AG04449 (cell line): Measurements from ENCODE around the gene ERAL1.
"Not testable (repeated sequence)": the region's sequence is repeated elsewhere in the genome, so short reads cannot be mapped to it uniquely, and the experiment has no call there.

Source experiments
- CTCF ChIA-PET: fragments of 350-600 bp; formaldehyde crosslinking; extraction: SDS; loops from one replicate; lab custom pipeline; 2021; ENCODE audit warnings: antibody characterized with exemption; lab: Yijun Ruan, JAX
- POLR2A ChIA-PET: fragments of 400-600, 350-600 bp; formaldehyde crosslinking; extraction: SDS; loops from one replicate; lab custom pipeline; 2020; ENCODE audit warnings: antibody characterized with exemption, inconsistent platforms; lab: Yijun Ruan, JAX
- DNase-seq: peaks from one replicate; pipeline ENCODE4 v3.0.0-alpha.2; 2010; ENCODE audit warnings: low read depth, low spot score
- H3K4me3 ChIP-seq: 2 replicates; pipeline ENCODE4 v1.5.1; 2011; ENCODE audit warnings: low read depth, mild to moderate bottlenecking, control low read depth, low read length
- CTCF ChIP-seq: IDR thresholded peaks from one replicate; pipeline ENCODE4 v1.5.1; 2011; ENCODE audit warnings: mild to moderate bottlenecking, moderate library complexity, low read length, control low read depth, inconsistent platforms; ENCODE audit not compliant: insufficient read depth; ENCODE audit errors: missing control alignments

Gene ERAL1

GRCh38 chr17:28846231-28846630 lies 8.6 kb upstream of the ERAL1 start:
- CTCF ChIA-PET: interaction anchor here (3.6 kb wide), 1 partner anchor 82 kb away, joined by 14 read pairs; no protein-coding TSS in a partner anchor
- no peak for TF ChIP-seq CTCF
- H3K4me3 ChIP-seq: no peak overlapping the region
- POLR2A ChIA-PET: interaction anchor here (0.6 to 0.7 kb wide), 2 partner anchors 59 to 89 kb away, joined by 3 to 5 read pairs; no protein-coding TSS in a partner anchor
- DNase-seq: no peak

GRCh38 chr17:28846699-28847098 lies 8.1 kb upstream of the ERAL1 start:
- ChIA-PET POLR2A (interaction anchor here (0.6 to 0.7 kb wide), 2 partner anchors 59 to 88 kb away, joined by 3 to 5 read pairs; no protein-coding TSS in a partner anchor), CTCF (interaction anchor here (3.6 kb wide), 1 partner anchor 82 kb away, joined by 14 read pairs; no protein-coding TSS in a partner anchor)
- DNase-seq: not testable (repeated sequence)

GRCh38 chr17:28848667-28849066 lies 6.1 kb upstream of the ERAL1 start:
- POLR2A ChIA-PET, DNase-seq: not testable (repeated sequence)
- CTCF ChIA-PET: interaction anchor here (0.8 to 2.0 kb wide), 6 partner anchors 9 to 268 kb away, joined by 3 to 7 read pairs (median 4); no protein-coding TSS in a partner anchor

More at GRCh38 chr17:28846699-28847098, 8.1 kb upstream of the ERAL1 start:
- not testable (repeated sequence) for H3K4me3 ChIP-seq

GRCh38 chr17:28849281-28849680 lies 5.5 kb upstream of the ERAL1 start:
- DNase-seq: no peak
- no peak overlapping the region for H3K4me3 ChIP-seq
- no peak for TF ChIP-seq CTCF
- ChIA-PET CTCF (interaction anchor here (0.8 to 2.0 kb wide), 9 partner anchors 9 to 268 kb away, joined by 3 to 7 read pairs (median 3); no protein-coding TSS in a partner anchor), POLR2A (no interaction called here)

More at GRCh38 chr17:28848667-28849066, 6.1 kb upstream of the ERAL1 start:
- H3K4me3 ChIP-seq: not testable (repeated sequence)

GRCh38 chr17:28853295-28853694 lies 1.5 kb upstream of the ERAL1 start:
- H3K4me3 ChIP-seq: no peak overlapping the region
- ChIA-PET CTCF (interaction anchor here (1.0 kb wide), 1 partner anchor 126 kb away, joined by 3 read pairs; no protein-coding TSS in a partner anchor), POLR2A (no interaction called here)
- no peak for TF ChIP-seq CTCF
- DNase-seq: no peak

- CTCF ChIA-PET: interaction anchor here (1.0 to 2.1 kb wide), 3 partner anchors 10 to 129 kb away, joined by 3 to 6 read pairs (median 4); partner anchors contain the start of genes DHRS13 and TLCD1
- DNase-seq: no peak
- H3K4me3 ChIP-seq: peak overlapping the region; percentile 91
- POLR2A ChIA-PET: no interaction called here
- no peak for TF ChIP-seq CTCF
These were observed 492 bp downstream of the ERAL1 start for GRCh38 chr17:28855336-28855679.

GRCh38 chr17:28856028-28856574 lies 1.3 kb downstream of the ERAL1 start:
- H3K4me3 ChIP-seq: no peak overlapping the region
- ChIA-PET CTCF (interaction anchor here (0.6 to 2.1 kb wide), 4 partner anchors 10 to 130 kb away, joined by 3 to 6 read pairs (median 4); partner anchors contain the start of genes DHRS13 and TLCD1), POLR2A (no interaction called here)
- DNase-seq: no peak
- no peak for TF ChIP-seq CTCF
